ENCODE data around the gene CUTC. TPM values are rescaled to one million over a fixed set of nuclear protein-coding genes. Genes with fewer than 3 reads are reported as not detected.

Gene CUTC
- total RNA-seq, 1 experiment from 2014 or later, result 21.8 TPM

- peak; percentile 54 for DNase-seq (ENCODE audit: low read depth)
These were observed 52.1 kb downstream of the CUTC start for GRCh38 chr10:99784016-99784726.

GRCh38 chr10:99784727-99785441 is 52.9 kb downstream of the CUTC start:
- peak; percentile 6 for DNase-seq (ENCODE audit: low read depth)

GRCh38 chr10:99785646-99786045 is 53.6 kb downstream of the CUTC start:
- DNase-seq (ENCODE audit: low read depth), result no peak

GRCh38 chr10:99787311-99787710 is 55.3 kb downstream of the CUTC start:
- no peak for DNase-seq (ENCODE audit: low read depth)

GRCh38 chr10:99787782-99788445 is 55.9 kb downstream of the CUTC start:
- no peak for DNase-seq (ENCODE audit: low read depth)

GRCh38 chr10:99788598-99789256 is 56.7 kb downstream of the CUTC start:
- DNase-seq (ENCODE audit: low read depth), result no peak

- DNase-seq (ENCODE audit: low read depth), result no peak
These were observed 59.8 kb downstream of the CUTC start for GRCh38 chr10:99791831-99792230.

GRCh38 chr10:99793819-99794218 is 61.8 kb downstream of the CUTC start:
- DNase-seq (ENCODE audit: low read depth), result no peak

GRCh38 chr10:99796928-99797327 is 64.9 kb downstream of the CUTC start:
- no peak for DNase-seq (ENCODE audit: low read depth)

GRCh38 chr10:99798031-99798430 is 66.0 kb downstream of the CUTC start:
- no peak for DNase-seq (ENCODE audit: low read depth)

GRCh38 chr10:99798920-99799319 is 66.9 kb downstream of the CUTC start:
- DNase-seq (ENCODE audit: low read depth), result no peak

- DNase-seq (ENCODE audit: low read depth), result no peak
These were observed 67.6 kb downstream of the CUTC start for GRCh38 chr10:99799613-99800012.

GRCh38 chr10:99804471-99804870 is 72.4 kb downstream of the CUTC start:
- no peak for DNase-seq (ENCODE audit: low read depth)

GRCh38 chr10:99805190-99805589 is 73.2 kb downstream of the CUTC start:
- DNase-seq (ENCODE audit: low read depth), result no peak

Other genes with a start within 250 kb of the CUTC start
- 0.17 TPM in 1 of 2 replicates, not detected in the other for gene NKX2-3, start 199.3 kb upstream of the CUTC start, total RNA-seq (2014; rRNA removed; shearing (Covaris generic))
- 9.2 and 9.7 TPM in 2 replicates for gene SLC25A28, start 111.8 kb upstream of the CUTC start, total RNA-seq (2014; rRNA removed; shearing (Covaris generic))
- gene ENTPD7, start 72.7 kb upstream of the CUTC start, total RNA-seq (2014; rRNA removed; shearing (Covaris generic)), result 7.3 and 7.5 TPM in 2 replicates
- gene COX15, start 107 bp upstream of the CUTC start, total RNA-seq (2014; rRNA removed; shearing (Covaris generic)), result 32.7 and 39.0 TPM in 2 replicates
- gene ABCC2, start 50.4 kb downstream of the CUTC start, total RNA-seq (2014; rRNA removed; shearing (Covaris generic)), result 0.80 and 1.9 TPM in 2 replicates

Data from Daoy (cell line).